Loucy (cell line): Measurements from ENCODE around the gene ARHGEF12.

ENCODE experiments used
- EZH2phosphoT487 ChIP-seq: fragments of 200-600 bp; IDR thresholded peaks from 2 replicates; pipeline ENCODE4 v1.6.1; 2018; ENCODE audit warnings: antibody characterized with exemption, mild to moderate bottlenecking, moderate library complexity, borderline replicate concordance
- TF ChIP-seq, protein P1 (sequence below): fragments of 200-600 bp; sonication (generic); conservative IDR thresholded peaks from 2 replicates; pipeline ENCODE4 v1.5.1; 2014; ENCODE audit warnings: mild to moderate bottlenecking, antibody characterized with exemption, low read length

- TF ChIP-seq, protein P1, sequence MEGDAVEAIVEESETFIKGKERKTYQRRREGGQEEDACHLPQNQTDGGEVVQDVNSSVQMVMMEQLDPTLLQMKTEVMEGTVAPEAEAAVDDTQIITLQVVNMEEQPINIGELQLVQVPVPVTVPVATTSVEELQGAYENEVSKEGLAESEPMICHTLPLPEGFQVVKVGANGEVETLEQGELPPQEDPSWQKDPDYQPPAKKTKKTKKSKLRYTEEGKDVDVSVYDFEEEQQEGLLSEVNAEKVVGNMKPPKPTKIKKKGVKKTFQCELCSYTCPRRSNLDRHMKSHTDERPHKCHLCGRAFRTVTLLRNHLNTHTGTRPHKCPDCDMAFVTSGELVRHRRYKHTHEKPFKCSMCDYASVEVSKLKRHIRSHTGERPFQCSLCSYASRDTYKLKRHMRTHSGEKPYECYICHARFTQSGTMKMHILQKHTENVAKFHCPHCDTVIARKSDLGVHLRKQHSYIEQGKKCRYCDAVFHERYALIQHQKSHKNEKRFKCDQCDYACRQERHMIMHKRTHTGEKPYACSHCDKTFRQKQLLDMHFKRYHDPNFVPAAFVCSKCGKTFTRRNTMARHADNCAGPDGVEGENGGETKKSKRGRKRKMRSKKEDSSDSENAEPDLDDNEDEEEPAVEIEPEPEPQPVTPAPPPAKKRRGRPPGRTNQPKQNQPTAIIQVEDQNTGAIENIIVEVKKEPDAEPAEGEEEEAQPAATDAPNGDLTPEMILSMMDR, result no peak
- no peak for TF ChIP-seq EZH2phosphoT487
Measured at GRCh38 chr11:120467627-120468026, 131.4 kb downstream of the ARHGEF12 start.
